Mesenchymal stem cell (in vitro differentiated cells and primary cell): ENCODE data around the gene TMEM236.
A peak's percentile ranks its signal among the peaks of the same experiment; 100 is the strongest.

Experiments used
- DNase-seq: peaks from one replicate; pipeline ENCODE4 v3.0.0-alpha.2; 2013
- H2AFZ ChIP-seq: one replicate; pipeline ENCODE4 v1.6.1; 2013; ENCODE audit warnings: low read depth, mild to moderate bottlenecking, control low read depth, inconsistent platforms, low read length, moderate library complexity
- H2AK5ac ChIP-seq: 2 replicates; pipeline ENCODE4 v1.6.1; 2013; ENCODE audit warnings: low read length, moderate library complexity, mild to moderate bottlenecking, inconsistent platforms; ENCODE audit not compliant: severe bottlenecking
- H2BK120ac ChIP-seq: one replicate; pipeline ENCODE4 v1.6.1; 2013; ENCODE audit warnings: low read depth, mild to moderate bottlenecking, inconsistent platforms, low read length, moderate library complexity
- H2BK12ac ChIP-seq, 2 experiments: one replicate each; pipeline ENCODE4 v1.6.1; 2013; ENCODE audit warnings: inconsistent platforms in 2 of 2, low read length in 2 of 2, mild to moderate bottlenecking in 2 of 2, moderate library complexity in 2 of 2, control low read depth in 1 of 2
- H2BK15ac ChIP-seq: one replicate; pipeline ENCODE4 v1.6.1; 2013; ENCODE audit warnings: mild to moderate bottlenecking, low read depth, inconsistent platforms; ENCODE audit not compliant: poor library complexity, severe bottlenecking
- H2BK5ac ChIP-seq: 2 replicates; pipeline ENCODE4 v1.6.1; 2013; ENCODE audit warnings: low read depth, mild to moderate bottlenecking, low read length, control low read depth, inconsistent platforms; ENCODE audit not compliant: poor library complexity, severe bottlenecking
- H3K14ac ChIP-seq, 2 experiments: one replicate each; pipeline ENCODE4 v1.6.1; 2013; ENCODE audit warnings: inconsistent platforms in 2 of 2, low read length in 2 of 2, control low read depth in 1 of 2, mild to moderate bottlenecking in 1 of 2, moderate library complexity in 1 of 2
- H3K18ac ChIP-seq, 2 experiments: one replicate each; pipeline ENCODE4 v1.6.1; 2013; ENCODE audit warnings: inconsistent platforms in 2 of 2, low read length in 2 of 2, control low read depth in 1 of 2, low read depth in 1 of 2, mild to moderate bottlenecking in 1 of 2
- H3K23ac ChIP-seq, 2 experiments: one replicate each; pipeline ENCODE4 v1.6.1; 2013; ENCODE audit warnings: inconsistent platforms in 2 of 2, low read length in 2 of 2, mild to moderate bottlenecking in 2 of 2, moderate library complexity in 2 of 2, control low read depth in 1 of 2
- H3K27ac ChIP-seq: 2 replicates; pipeline ENCODE4 v1.5.1; 2013; ENCODE audit warnings: mild to moderate bottlenecking, moderate library complexity, low read length, control low read depth, inconsistent platforms; ENCODE audit not compliant: poor library complexity, severe bottlenecking
- H3K27me3 ChIP-seq, 2 experiments: 2 replicates each; pipeline versions ENCODE4 v1.6.1 to v1.7.0; 2013; ENCODE audit warnings: low read length in 2 of 2, mild to moderate bottlenecking in 2 of 2, moderate library complexity in 2 of 2, control low read depth in 1 of 2, inconsistent platforms in 1 of 2; ENCODE audit not compliant: control insufficient read depth in 1 of 2, insufficient read depth in 1 of 2
- H3K36me3 ChIP-seq, 2 experiments: 2 replicates each; pipeline versions ENCODE4 v1.6.1 to v1.7.0; 2013; ENCODE audit warnings: low read length in 2 of 2, control low read depth in 1 of 2, inconsistent platforms in 1 of 2, low read depth in 1 of 2, mild to moderate bottlenecking in 1 of 2; ENCODE audit not compliant: insufficient read depth in 2 of 2, control insufficient read depth in 1 of 2
- H3K4ac ChIP-seq, 2 experiments: one replicate each; pipeline ENCODE4 v1.6.1; 2013; ENCODE audit warnings: inconsistent platforms in 2 of 2, low read length in 2 of 2, mild to moderate bottlenecking in 2 of 2, moderate library complexity in 2 of 2, control low read depth in 1 of 2, low read depth in 1 of 2
- H3K4me1 ChIP-seq: 2 replicates; pipeline ENCODE4 v1.6.1; 2013; ENCODE audit warnings: low read depth, low read length, control low read depth; ENCODE audit not compliant: control insufficient read depth, insufficient read depth
- H3K4me2 ChIP-seq: 2 replicates; pipeline ENCODE4 v1.6.1; 2013; ENCODE audit warnings: low read length, mild to moderate bottlenecking, inconsistent platforms; ENCODE audit not compliant: poor library complexity, severe bottlenecking
- H3K4me3 ChIP-seq, 2 experiments: 2 replicates each; pipeline versions ENCODE4 v1.5.1 to v1.7.0; 2013; ENCODE audit warnings: low read length in 2 of 2, mild to moderate bottlenecking in 2 of 2, control low read depth in 1 of 2, low read depth in 1 of 2; ENCODE audit not compliant: insufficient read depth in 1 of 2
- H3K79me1 ChIP-seq: replicated peaks from 2 replicates; pipeline ENCODE4 v1.6.1; 2013; ENCODE audit warnings: mild to moderate bottlenecking, control low read depth, low read length, inconsistent platforms; ENCODE audit not compliant: poor library complexity, severe bottlenecking
- H3K9ac ChIP-seq: 2 replicates; pipeline ENCODE4 v1.7.0; 2013; ENCODE audit warnings: mild to moderate bottlenecking, low read length, moderate library complexity
- H3K9me3 ChIP-seq: 2 replicates; pipeline ENCODE4 v1.7.0; 2013; ENCODE audit warnings: mild to moderate bottlenecking, low read length; ENCODE audit not compliant: control insufficient read depth
- H4K8ac ChIP-seq: one replicate; pipeline ENCODE4 v1.6.1; 2013; ENCODE audit warnings: inconsistent platforms, mild to moderate bottlenecking, low read length, moderate library complexity
- H4K91ac ChIP-seq: one replicate; pipeline ENCODE4 v1.6.1; 2013; ENCODE audit warnings: mild to moderate bottlenecking, low read length, inconsistent platforms
- WGBS: methylation state at CpG from one replicate; pipeline ENCODE4 v1.1.7; 2013; ENCODE audit warnings: mixed read lengths; 5-methylcytosine and 5-hydroxymethylcytosine counted together

Gene TMEM236

DNA sequence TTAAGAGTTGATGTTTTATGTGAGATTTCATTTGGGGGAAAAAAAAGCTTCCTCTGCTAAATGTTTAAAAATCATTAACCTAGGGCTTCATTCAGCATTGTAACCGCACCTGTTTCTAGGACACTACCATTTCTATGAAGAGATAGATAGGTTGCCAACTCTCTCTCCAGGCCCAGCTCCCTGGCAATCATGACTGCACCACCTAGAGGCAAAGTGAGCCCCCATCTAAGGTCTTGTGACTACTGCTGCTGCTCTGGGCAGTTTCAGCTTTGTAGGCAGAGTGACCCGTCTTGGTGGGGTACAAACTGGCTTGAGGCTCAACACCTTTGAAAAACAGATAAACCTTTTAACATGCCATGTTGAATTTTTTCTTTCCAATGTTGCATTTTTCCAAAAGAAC, 29.9 kb downstream of the TMEM236 start:
- no peak overlapping the region for H2BK15ac ChIP-seq
- no peak overlapping the region for H3K18ac ChIP-seq
- no peak overlapping the region for H2AFZ ChIP-seq
- no peaks in the 10 kb centered on the region for H3K79me1 ChIP-seq
- no peak overlapping the region for H3K4me2 ChIP-seq
- no peaks in the 10 kb centered on the region for H3K27me3 ChIP-seq
- H3K4me1 ChIP-seq = peaks cover 2% of the 10 kb centered on the region
- no peak overlapping the region for H3K23ac ChIP-seq
- H2BK12ac ChIP-seq = no peak overlapping the region
- H3K14ac ChIP-seq = no peak overlapping the region
- no peak overlapping the region for H3K9ac ChIP-seq
- no peaks in the 10 kb centered on the region for H3K9me3 ChIP-seq
- DNase-seq = no peak
- no peak overlapping the region for H2AK5ac ChIP-seq
- no peak overlapping the region for H3K27ac ChIP-seq
- no peak overlapping the region for H3K4me3 ChIP-seq
- no peak overlapping the region for H3K4ac ChIP-seq
- no peak overlapping the region for H4K8ac ChIP-seq
- no peak overlapping the region for H2BK5ac ChIP-seq
- 100% methylated on average over 2 of the region's 2 CpGs for WGBS
- H2BK120ac ChIP-seq = no peak overlapping the region
- H4K91ac ChIP-seq = no peak overlapping the region
- no peaks in the 10 kb centered on the region for H3K36me3 ChIP-seq

DNA sequence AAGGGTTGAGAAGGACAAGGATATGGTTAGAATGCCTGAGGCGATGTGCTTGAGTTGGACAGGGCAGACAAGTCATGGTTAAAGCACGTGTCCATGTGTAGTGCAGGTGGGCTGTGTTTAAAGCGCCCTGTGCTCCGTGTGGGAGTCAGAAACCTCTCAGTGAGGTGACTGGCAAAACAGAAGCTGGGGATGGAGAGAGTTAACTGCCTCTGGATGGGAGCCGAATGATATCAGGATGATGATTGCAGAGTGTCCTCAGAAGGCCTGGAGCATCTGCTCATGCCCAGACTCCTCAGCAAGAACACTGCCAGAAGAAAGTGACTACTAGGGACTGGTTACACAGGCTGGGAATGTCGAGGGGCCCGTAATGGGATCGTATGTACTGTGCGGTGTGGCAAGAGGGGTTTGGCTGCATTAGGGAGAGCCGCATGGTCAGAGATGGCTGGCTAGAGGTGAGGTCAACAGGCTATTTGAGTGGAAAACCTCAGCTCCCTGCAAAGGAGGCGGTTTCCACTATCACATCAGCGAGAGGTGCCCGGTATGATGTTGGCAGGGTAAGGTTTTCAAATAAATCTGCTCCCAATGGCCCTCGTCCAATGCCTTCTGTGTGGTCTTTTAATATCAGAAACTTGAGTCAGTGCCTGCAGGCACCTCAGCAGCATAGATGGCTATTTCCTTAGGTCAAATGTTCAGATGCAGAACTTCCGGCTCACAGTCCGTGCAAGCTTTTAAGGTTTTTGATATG, 31.1 kb downstream of the TMEM236 start:
- Histone ChIP-seq H2BK120ac (no peak overlapping the region), H3K9me3 (no peaks in the 10 kb centered on the region), H3K79me1 (no peaks in the 10 kb centered on the region), H3K36me3 (no peaks in the 10 kb centered on the region), H3K23ac (no peak overlapping the region), H3K18ac (no peak overlapping the region), H2AK5ac (no peak overlapping the region), H4K8ac (no peak overlapping the region), H2BK15ac (no peak overlapping the region), H2BK5ac (no peak overlapping the region), H3K4ac (no peak overlapping the region), H3K4me3 (peak overlapping the region in 1 of 2 experiments; percentile 66), H3K27ac (no peak overlapping the region), H4K91ac (no peak overlapping the region), H2BK12ac (no peak overlapping the region), H3K4me2 (no peak overlapping the region), H3K14ac (no peak overlapping the region), H3K9ac (peak overlapping the region; percentile 46), H3K27me3 (no peaks in the 10 kb centered on the region), H3K4me1 (peaks cover 6% of the 10 kb centered on the region), H2AFZ (no peak overlapping the region)
- no peak for DNase-seq
- 93% methylated on average over 14 of the region's 16 CpGs for WGBS

DNA sequence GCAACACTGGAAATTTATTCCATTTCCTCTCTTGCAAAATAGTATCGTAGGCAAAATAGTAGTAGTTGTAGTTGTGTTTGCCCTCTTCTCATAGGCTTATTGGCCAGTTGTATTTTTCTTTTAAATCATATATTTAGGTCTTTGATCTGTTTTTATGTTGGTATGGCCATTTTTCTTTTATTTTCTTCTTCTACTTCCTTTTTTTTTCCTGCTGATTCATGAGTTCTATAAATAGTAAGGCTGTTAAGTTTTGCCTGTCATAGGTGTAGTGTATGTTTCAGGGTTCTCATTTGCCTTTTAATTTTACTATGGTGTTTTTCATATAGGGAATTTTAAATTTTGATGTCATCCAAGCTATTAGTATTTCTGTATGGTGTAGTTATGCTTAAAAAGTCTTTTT, 31.8 kb downstream of the TMEM236 start:
- Histone ChIP-seq H3K4ac (no peak overlapping the region), H2AK5ac (no peak overlapping the region), H2BK120ac (no peak overlapping the region), H2AFZ (no peak overlapping the region), H3K18ac (no peak overlapping the region), H3K23ac (no peak overlapping the region), H3K36me3 (no peaks in the 10 kb centered on the region), H4K8ac (no peak overlapping the region), H3K27me3 (no peaks in the 10 kb centered on the region), H4K91ac (no peak overlapping the region), H2BK5ac (no peak overlapping the region), H3K9ac (peak overlapping the region; percentile 46), H3K4me2 (no peak overlapping the region), H3K27ac (no peak overlapping the region), H3K4me1 (peaks cover 6% of the 10 kb centered on the region), H2BK12ac (no peak overlapping the region), H3K9me3 (no peaks in the 10 kb centered on the region), H3K79me1 (no peaks in the 10 kb centered on the region), H2BK15ac (no peak overlapping the region), H3K14ac (no peak overlapping the region), H3K4me3 (peak overlapping the region in 1 of 2 experiments; percentile 66)
- DNase-seq = no peak
- WGBS = no CpG with 5 or more reads among the region's 1 CpG

DNA sequence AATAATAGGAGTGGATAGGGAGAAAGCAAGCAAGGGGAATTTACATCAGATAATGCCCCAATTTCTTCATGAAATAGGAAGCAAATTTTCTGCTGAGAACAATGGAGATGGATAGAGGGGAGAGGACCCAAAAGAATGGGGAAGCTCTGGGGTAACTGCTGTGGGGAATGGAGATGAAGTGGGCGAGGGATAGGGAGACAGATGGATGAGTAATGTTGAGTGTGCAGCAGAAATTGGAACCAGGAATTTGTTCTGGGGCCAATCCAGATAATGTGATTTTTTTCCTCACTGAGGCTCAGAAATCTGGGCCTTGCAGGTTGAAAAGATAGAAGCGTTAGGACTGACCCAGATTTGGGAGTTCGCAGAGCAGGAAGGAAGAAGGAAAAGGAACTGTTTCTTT, 32.7 kb downstream of the TMEM236 start:
- Histone ChIP-seq H3K27ac (no peak overlapping the region), H3K36me3 (no peaks in the 10 kb centered on the region), H3K4me1 (peaks cover 6% of the 10 kb centered on the region), H3K79me1 (no peaks in the 10 kb centered on the region), H2BK12ac (no peak overlapping the region), H2AK5ac (no peak overlapping the region), H3K4me3 (peak overlapping the region in 1 of 2 experiments; percentile 66), H3K18ac (no peak overlapping the region), H4K8ac (no peak overlapping the region), H2BK120ac (no peak overlapping the region), H2BK5ac (no peak overlapping the region), H4K91ac (no peak overlapping the region), H3K27me3 (no peaks in the 10 kb centered on the region), H3K4ac (no peak overlapping the region), H3K23ac (no peak overlapping the region), H3K14ac (no peak overlapping the region), H2BK15ac (no peak overlapping the region), H3K4me2 (no peak overlapping the region), H2AFZ (no peak overlapping the region), H3K9ac (peak overlapping the region; percentile 46), H3K9me3 (no peaks in the 10 kb centered on the region)
- WGBS = 90% methylated on average over 3 of the region's 3 CpGs
- no peak for DNase-seq
